ENCODE measurements around the gene TELO2.
"Not testable (repeated sequence)": the region's sequence is repeated elsewhere in the genome, so short reads cannot be mapped to it uniquely, and the experiment has no call there.

Gene TELO2

DNA sequence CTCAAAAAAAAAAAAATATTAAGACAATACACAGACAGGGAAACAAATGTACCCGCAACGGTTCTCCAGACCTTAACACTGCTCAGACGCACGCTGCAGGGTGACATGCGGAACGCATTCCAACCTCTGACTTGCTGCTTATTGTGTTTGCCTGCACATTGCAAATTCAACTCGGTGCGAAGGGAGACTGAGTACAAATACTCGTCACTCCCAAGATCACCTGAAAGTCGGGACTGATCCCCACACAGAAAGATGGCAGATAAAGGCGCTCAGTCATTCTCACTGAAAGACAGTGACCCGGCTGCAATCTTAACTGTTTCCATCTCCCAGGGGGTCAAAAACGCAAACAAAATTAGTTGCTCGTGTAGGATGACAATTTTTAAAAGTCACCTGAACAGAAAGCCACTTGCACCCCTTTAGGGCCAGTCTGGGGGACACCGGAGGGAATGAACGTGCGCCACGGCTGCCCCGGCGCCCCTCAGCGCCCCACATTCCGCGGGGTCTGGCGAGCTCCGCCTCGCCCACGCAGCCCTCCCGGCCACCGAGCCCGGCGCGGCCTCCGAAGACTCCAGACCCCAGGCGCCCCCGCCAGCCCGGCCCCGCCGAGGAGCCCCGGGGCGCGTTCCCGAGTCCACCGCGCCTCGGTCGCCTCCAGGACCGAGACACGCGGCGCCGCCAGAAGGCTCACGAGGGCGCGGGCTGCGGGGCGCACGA lies 18.9 kb upstream of the TELO2 start:
- DNase-seq (ENCODE audit: extremely low spot score, insufficient read length, low read depth) = no peak
- no peak for FAIRE-seq

GRCh38 chr16:1474796-1475551 lies 18.2 kb upstream of the TELO2 start, which contains the start of gene CLCN7:
CLCN7 (minus strand) TSS chr16:1475028; CDS start chr16:1474974, 54 bp downstream.
- peak; percentile 98 for DNase-seq (ENCODE audit: extremely low spot score, insufficient read length, low read depth)
- FAIRE-seq = peak; percentile 91

- no peak for DNase-seq (ENCODE audit: extremely low spot score, insufficient read length, low read depth)
- no peak for FAIRE-seq
Observed at GRCh38 chr16:1475552-1476114, 17.5 kb upstream of the TELO2 start.

GRCh38 chr16:1477033-1477432 lies 16.1 kb upstream of the TELO2 start:
- no peak for FAIRE-seq
- DNase-seq (ENCODE audit: extremely low spot score, insufficient read length, low read depth) = no peak

- FAIRE-seq; DNase-seq (ENCODE audit: extremely low spot score, insufficient read length, low read depth): not testable (repeated sequence)
Observed at GRCh38 chr16:1478937-1479336, 14.2 kb upstream of the TELO2 start.

GRCh38 chr16:1481906-1482835 lies 11.0 kb upstream of the TELO2 start:
- DNase-seq (ENCODE audit: extremely low spot score, insufficient read length, low read depth) (no peak), FAIRE-seq (no peak)

GRCh38 chr16:1485847-1486496 lies 7.2 kb upstream of the TELO2 start:
- DNase-seq (ENCODE audit: extremely low spot score, insufficient read length, low read depth) (no peak), FAIRE-seq (no peak)

GRCh38 chr16:1486551-1487390 lies 6.4 kb upstream of the TELO2 start:
- DNase-seq (ENCODE audit: extremely low spot score, insufficient read length, low read depth) (no peak), FAIRE-seq (no peak)

DNA sequence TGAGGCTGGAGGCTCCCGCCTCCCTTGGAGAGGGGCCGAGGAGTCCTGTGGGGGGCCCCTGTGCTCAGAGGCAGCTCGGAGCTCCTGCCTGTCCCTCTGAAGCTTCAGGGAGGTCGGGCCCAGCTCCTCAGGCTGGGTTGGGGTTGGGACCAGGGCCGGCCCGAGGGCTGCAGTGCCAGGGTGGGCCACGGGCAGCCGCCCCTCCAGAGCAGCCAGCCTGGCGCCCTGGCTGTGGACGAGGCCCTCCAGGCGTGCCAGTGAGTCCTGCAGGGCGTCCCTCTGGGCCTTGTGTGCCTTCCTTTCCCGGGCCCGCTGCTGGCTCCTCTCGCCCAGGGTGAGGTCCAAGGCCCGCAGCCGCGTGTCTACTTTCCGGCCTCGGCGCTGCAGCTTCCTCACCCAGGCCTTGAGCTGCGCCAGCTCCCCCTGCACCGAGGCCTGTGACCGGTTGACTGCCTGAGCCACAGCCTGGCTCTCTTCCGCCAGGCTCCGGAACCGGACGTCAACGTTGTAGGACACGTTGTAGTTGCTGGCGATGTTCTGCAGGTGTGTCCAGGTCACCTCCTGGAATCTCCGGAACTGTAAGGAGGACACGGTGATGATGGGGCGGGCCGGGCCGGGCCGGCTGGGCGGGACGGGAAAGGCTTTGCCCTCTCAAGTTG lies 5.6 kb upstream of the TELO2 start:
- FAIRE-seq (no peak), DNase-seq (ENCODE audit: extremely low spot score, insufficient read length, low read depth) (no peak)

GRCh38 chr16:1488054-1488601 lies 5.0 kb upstream of the TELO2 start:
- FAIRE-seq (no peak), DNase-seq (ENCODE audit: extremely low spot score, insufficient read length, low read depth) (no peak)

GRCh38 chr16:1488619-1489018 lies 4.5 kb upstream of the TELO2 start, which contains the start of gene PTX4:
PTX4 (minus strand) TSS chr16:1488944; CDS start chr16:1488909, 35 bp downstream.
- FAIRE-seq (no peak), DNase-seq (ENCODE audit: extremely low spot score, insufficient read length, low read depth) (no peak)

DNA sequence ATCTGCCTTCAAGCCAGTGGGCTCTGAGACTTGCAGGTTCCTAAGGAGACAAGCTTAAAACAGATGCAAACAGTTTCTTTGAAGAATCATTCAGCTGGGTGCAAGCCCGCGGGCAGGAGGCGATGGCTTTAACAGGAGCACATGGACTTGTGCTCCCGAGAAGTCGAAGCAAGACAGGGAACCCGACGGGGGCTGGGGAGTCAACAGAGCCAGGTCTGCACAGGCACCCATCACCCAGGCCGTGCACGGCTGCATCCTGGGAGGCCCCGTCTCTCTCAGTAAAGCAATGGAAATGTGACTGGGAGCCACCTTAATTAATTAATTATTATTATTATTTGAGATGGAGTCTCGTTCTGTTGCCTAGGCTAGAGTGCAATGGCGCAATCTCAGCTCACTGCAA lies 4.1 kb upstream of the TELO2 start:
- FAIRE-seq = no peak

DNA sequence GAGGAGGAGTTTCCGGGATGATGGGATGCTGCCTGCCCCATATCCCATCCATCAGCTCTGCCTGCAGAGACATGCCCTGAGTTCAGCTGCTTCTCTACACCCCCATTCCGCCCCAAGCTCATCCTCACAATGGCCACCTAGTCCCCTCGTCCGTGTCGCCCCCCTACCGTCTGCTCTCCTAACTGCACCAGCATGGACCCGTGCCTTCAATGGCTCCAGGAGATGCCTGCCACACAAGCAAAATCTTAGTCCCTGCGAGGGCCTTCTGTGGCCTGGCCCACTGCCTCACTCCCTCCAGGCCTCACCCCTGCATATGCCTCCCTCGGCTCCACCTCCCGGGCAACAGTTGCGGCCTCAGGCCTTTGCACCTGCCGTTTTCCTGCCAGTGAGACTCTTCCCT lies 1.8 kb upstream of the TELO2 start:
- no peak for DNase-seq (ENCODE audit: extremely low spot score, insufficient read length, low read depth)

More for the DNA sequence above, 4.1 kb upstream of the TELO2 start:
- DNase-seq (ENCODE audit: extremely low spot score, insufficient read length, low read depth) = no peak

GRCh38 chr16:1492082-1492922 lies 858 bp upstream of the TELO2 start:
- no peak for DNase-seq (ENCODE audit: extremely low spot score, insufficient read length, low read depth)
- FAIRE-seq = no peak

More for the DNA sequence above, 1.8 kb upstream of the TELO2 start:
- FAIRE-seq = no peak

- FAIRE-seq = no peak
- no peak for DNase-seq (ENCODE audit: extremely low spot score, insufficient read length, low read depth)
Observed at GRCh38 chr16:1493746-1494094, 560 bp downstream of the TELO2 start.

DNA sequence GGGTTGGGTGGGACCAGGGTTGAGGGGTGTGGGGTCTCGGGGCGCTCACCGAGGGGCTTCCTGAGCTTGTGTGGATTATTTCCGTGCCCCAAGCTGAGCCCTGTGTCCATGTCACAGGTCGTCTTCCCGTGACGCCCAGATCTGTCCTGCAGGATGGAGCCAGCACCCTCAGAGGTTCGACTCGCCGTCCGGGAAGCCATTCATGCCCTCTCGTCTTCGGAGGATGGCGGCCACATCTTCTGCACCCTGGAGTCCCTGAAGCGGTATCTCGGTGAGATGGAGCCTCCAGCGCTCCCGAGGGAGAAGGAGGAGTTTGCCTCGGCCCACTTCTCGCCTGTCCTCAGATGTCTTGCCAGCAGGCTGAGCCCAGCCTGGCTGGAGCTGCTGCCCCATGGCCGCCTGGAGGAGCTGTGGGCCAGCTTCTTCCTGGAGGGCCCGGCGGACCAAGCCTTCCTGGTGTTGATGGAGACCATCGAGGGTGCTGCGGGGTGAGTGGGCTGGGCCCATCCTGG lies 1.0 kb downstream of the TELO2 start:
- DNase-seq (ENCODE audit: extremely low spot score, insufficient read length, low read depth) = no peak
- no peak for FAIRE-seq

DNA sequence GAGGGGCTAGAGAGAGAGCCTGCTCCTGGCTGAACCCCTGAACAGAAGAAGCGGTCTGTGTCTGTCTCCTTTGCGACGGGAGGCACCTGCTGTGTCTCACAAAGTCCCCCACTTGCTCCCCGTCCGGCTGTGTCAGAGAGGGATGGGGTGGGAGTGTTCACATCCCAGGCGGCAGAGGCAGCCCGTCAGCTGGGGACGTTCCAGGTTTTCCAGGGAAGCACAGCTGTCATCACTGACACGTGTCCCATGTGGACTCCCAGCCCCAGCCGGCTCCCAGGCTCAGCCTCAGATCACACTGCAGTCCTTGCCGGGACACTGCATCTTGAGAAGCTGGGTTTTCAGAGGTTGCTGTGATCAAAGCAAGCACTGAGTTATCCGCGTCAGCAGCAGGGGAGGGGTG lies 1.6 kb downstream of the TELO2 start:
- DNase-seq (ENCODE audit: extremely low spot score, insufficient read length, low read depth) = no peak
- no peak for FAIRE-seq
